GM18505 (cell line): ENCODE measurements around the gene YPEL5.

ENCODE experiments used
- ATAC-seq: cut with Tn5 transposase; IDR thresholded peaks from one replicate; pipeline ENCODE4 v1.9.1; 2021; ENCODE audit not compliant: unreplicated experiment
- POLR2A ChIP-seq: IDR thresholded peaks from 4 replicates; pipeline ENCODE4 v1.6.1; 2011; ENCODE audit warnings: borderline replicate concordance; ENCODE audit not compliant: insufficient read depth, insufficient read length; ENCODE audit errors: extremely low read depth

The YPEL5 gene

GRCh38 chr2:30191107-30191506 is 44.3 kb downstream of the YPEL5 start:
- no peak for ATAC-seq
- TF ChIP-seq POLR2A, result no peak

DNA sequence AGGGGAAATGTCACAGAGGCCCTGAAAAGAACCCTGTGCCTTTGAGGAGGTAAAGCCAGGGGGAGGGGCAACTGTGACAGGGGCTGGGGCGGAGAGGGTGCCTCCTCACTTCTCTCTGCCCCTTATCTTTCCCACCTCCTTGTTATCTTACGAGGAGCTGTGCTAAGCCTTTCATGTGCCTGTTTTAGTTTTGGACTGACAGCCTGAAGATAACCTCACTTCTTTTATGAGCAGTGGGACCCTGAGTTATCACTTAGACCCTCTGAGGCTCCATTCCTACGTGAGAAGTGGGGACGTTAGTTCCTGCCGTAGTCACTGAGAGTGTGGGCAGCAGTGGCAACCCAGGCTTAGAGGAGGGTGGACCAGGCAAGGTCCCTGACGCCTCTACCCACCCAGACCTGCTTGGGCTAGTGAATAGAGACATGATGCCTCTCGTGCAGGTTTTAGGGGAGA is 45.0 kb downstream of the YPEL5 start:
- ATAC-seq, result no peak
- TF ChIP-seq POLR2A, result no peak

GRCh38 chr2:30192314-30192713 is 45.5 kb downstream of the YPEL5 start:
- TF ChIP-seq POLR2A, result no peak
- ATAC-seq, result no peak

DNA sequence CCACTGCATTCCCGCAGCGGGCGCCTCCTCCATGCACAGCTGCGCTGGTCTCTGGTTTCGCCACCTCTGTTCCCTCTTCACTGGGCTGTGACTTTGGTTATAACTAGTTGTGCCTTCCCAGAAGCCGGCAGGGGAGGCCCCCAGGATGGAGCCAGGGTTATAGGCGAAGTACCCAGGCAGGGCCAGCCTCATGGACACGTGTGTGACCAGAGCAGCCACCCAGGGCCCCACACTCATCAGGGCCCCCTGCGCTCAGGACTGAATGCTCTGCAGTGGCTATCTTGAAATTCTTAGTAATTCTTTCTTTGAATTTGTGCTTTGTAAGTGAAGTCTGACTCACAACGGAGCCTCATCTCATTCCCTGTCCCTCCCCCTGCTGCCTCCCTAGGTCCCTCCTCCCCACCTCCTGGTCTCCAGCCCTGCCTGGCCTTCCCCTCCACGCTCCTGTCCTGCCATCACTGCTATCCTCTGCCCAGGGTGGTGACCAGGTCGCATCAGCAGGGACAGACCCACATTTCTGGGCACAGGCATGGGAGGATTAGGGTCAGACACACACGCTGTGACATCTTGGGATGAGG is 46.4 kb downstream of the YPEL5 start:
- TF ChIP-seq POLR2A, result no peak
- no peak for ATAC-seq

DNA sequence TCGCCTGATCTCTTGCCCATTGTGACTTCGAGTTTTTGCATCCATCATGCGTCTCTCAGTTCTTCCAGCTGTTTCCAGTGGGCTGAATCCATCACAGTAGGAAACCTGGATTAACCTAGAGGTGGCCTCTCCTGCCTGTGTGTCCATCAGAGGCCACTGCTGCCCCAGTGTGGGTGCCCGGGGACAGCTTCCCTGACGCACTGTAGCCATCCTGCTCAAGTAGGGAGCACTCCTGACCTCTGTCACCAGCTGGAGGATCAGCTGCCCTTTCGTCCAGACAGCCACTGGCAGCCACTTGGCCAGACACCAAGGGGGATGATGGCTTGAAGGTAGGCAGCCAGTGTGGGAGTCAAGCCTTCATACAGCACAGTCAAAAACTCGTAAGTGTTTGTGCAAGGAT is 47.6 kb downstream of the YPEL5 start:
- TF ChIP-seq POLR2A, result no peak
- no peak for ATAC-seq

DNA sequence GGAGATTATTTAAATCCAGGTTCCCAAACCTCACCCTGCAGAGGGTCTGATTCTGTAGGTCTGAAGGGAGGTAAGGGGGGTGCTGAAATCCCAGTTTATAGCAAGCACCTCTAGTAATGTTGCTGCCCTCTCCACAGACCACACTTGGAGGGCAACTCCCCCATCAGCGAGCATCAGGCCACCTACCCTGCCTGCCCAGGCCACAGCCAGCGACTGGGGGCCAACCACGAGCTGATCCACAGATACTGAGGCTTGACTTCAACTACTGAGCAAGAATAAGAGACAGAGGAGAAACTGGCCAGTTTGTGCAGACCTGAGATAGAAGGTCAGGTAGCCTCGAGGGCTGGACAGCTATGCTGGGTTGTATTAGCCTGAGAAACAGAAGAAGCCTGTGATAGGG is 48.2 kb downstream of the YPEL5 start:
- ATAC-seq, result no peak
- no peak for TF ChIP-seq POLR2A

DNA sequence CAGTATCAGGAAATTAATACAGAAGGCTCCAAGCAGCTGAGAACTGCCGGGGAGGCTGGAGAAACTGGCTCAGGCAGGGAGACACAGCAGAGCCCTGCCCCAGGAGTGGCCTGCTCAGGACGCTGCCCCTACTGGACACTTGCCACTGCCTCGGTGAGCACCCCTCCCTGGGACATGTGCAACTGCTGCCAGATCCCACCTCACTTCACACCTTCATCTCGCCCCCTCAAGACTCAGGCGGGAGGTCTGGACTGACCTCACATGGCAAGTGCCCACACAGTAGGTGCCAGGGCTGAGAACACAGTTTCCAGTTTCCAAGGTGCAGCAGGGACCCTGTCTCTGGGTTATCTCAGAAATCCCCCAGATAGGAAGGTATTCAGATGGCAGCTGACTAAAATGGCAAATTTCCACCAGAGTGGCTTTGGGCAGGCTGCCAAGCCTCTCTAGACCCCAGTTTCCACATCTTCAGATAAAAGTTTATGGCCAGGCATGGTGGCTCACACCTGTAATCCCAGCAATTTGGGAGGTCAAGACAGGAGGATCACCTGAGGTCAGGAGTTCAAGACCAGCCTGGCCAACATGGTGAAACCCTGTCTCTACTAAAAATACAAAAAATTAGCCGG is 50.9 kb downstream of the YPEL5 start:
- TF ChIP-seq POLR2A, result no peak
- no peak for ATAC-seq

GRCh38 chr2:30201990-30202389 is 55.2 kb downstream of the YPEL5 start:
- no peak for ATAC-seq
- TF ChIP-seq POLR2A, result no peak

DNA sequence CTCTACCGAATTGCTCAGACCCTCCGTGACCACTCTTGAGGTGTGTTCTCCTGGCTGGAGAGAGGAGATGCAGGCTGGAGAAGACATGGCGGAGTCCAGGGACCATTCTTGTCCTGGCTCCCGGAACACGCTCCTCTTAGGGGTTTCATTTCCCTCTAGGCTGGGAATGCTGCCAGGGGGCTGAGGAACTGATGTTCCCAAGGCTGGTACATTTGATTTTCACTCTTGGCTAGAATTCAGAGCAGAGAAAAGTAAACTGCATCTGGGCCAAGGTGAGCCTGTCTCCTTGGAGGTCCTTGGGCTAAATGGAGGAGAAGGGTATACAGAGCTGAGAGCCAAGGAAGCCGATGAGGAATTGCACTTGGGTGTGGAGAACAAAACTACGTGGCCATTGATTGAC is 56.3 kb downstream of the YPEL5 start:
- TF ChIP-seq POLR2A, result no peak
- no peak for ATAC-seq

DNA sequence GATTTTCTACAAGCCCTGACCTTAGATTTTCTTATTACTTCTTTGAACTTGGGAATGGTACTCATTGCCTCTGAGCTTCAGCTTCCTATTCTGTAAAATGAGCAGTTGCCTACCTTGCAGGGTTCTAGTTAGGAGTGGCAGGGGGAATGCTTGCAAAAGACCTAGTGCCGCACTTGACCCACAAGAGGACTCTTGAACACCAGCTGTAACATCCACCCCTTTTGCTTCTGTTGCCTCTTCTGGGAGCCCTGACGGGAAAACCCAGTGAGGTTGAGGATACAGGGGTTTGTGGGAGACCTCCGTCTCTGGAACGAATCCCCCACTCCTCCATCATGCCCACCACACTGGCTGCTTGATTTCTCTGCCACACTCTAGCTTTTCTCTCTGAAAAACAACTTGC is 57.5 kb downstream of the YPEL5 start:
- ATAC-seq, result no peak
- TF ChIP-seq POLR2A, result no peak

- TF ChIP-seq POLR2A, result no peak
- ATAC-seq, result no peak
Measured at GRCh38 chr2:30205456-30205855, 58.6 kb downstream of the YPEL5 start.

- ATAC-seq, result no peak
- no peak for TF ChIP-seq POLR2A
Measured at GRCh38 chr2:30206461-30207430, 59.9 kb downstream of the YPEL5 start.

DNA sequence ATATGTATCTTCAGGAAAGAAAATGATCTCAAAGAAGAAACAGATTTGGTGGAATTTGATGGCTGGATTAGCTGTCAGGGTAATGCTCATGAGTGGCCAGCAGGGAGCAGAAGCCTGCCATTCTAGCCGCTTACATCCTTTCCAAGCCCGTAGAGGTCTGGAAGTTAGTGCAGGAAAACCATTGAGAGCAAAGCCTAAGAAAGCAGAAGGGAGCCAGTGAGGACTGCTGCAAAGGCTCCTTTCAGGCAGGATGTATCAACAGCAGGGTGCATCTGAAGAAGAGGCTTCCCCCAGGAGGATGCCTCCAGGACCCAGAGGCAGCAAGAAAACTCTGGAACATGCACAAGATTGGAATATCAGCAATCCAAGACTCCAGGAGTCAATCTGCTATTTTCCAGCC is 61.6 kb downstream of the YPEL5 start:
- ATAC-seq, result no peak
- TF ChIP-seq POLR2A, result no peak

GRCh38 chr2:30209227-30209626 is 62.4 kb downstream of the YPEL5 start:
- TF ChIP-seq POLR2A, result no peak
- ATAC-seq, result no peak
